ENCODE data around the gene SPINK4.

SPINK4 gene

DNA sequence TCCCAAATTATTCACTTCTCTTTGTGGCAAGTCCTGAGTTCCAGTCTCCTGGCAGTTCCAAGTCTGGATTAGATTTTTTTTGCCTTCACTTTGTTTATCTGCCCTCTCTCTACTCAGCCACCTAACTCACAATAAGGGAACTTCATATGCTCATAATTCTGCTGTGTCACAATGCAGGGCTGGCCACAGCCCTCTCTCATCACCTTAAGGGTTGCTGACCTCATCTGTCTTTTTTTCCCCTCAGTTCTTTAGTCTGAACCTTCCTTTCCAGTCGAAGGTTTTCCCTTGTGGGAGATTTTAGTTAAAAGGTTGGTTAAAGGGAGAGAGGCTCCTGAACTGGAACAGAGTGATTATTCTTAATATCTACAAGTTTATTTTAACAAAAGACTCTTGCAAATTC is 20.4 kb downstream of the SPINK4 start:
- no peak for DNase-seq

DNA sequence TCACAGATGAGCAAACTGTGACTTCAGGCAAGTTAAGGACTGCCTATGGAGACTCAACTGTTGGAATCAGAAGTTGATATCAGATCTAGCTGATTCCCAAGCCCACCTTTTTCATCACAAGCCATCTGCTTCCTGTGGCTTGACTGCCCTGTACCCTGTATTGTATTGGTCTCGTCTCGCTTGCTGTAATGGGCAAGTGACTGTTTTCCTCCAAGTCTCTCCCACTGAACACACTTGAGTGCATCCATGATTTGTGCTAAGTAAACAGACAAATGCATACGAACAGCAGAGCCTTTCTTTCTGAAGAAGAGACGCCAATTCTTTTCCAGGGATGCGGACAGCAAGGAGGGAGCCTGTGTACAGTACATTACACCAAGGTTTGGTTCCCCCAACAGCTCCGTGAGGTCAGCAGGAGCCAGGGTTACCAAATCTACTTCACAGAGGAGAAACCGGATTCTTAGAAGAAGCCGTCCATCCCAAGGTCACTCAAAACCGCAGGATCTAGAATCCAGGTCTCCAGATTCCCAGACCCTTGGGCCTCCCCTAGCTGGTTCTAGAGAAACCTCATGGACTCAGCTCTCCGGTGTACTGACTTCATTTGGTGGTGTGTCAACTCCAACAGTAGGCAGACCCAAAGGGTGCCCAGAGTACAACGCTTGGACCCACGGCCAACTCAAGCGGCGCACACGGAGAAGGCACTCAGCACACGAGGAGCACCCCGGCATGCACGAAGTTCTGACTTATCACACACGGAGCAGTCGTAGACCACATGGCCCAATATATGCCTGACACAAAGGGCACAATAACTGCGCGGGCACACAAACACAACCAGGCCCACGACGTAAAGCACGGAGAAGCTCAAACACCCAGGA is 23.4 kb downstream of the SPINK4 start:
- DNase-seq = peak in 2 of 3 donors; percentile 36 to 40

DNA sequence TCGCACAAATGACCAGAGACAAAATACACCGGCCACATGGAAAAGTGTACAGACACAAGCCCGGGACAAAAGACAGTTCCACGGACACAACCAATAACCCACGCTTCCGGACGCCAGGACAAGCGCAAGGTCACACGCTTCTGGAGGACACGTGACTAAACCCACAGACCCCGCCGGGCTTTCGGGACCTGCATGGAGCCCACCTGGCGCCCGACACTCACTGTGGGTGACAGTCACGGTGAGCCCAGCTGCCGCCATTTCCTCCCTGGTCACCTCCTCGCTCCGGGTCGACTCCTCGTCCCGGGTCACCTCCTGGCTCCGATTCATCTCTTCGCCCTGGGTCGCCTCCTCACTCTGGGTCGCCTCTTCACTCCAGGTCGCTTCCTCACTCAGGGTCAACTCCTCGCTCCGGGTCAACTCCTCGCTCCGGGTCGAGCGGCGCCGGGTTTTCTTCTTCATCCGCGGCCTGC is 24.1 kb downstream of the SPINK4 start:
- DNase-seq = peak; percentile 52 to 66 (median 57)

DNA sequence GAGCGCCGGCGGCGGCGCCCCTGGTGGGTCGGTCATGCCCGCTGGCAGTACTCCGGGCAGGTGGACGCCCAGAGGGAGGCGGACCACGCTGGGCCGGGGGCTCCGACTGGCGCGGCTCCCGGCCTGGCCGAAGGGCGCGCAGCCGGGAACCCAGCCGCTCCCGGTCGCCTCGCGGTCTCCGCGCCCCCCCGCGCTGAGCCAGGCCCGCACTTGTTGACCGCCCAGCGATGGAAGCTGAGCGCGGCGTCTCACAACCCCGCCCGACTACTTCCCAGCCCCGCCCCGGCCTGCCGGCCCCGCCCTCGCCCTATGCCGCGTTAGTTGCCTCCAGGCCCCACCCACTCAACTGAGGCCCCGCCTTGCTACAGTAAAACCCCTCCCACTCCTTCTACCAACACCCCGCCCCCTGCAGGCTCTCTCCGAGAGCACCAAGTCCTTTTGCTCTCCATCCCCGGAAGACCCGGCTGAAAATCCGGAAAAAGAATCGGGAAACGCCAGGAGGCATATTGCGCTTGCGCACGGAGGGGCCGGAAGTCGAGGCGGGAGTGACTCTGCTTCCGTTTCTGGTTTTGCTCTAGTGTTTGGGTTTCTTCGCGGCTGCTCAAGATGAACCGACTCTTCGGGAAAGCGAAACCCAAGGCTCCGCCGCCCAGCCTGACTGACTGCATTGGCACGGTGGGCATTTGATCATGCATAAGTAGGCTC is 24.7 kb downstream of the SPINK4 start, which contains the start of the genes BAG1 and CHMP5:
Gene BAG1, minus strand, starts transcription at position 236 of the 705 bp plus-strand sequence.
Gene CHMP5, plus strand, starts transcription at position 577 of the 705 bp plus-strand sequence. Its CDS starts 30 bp downstream, at position 607.
- DNase-seq = peak; percentile 100

DNA sequence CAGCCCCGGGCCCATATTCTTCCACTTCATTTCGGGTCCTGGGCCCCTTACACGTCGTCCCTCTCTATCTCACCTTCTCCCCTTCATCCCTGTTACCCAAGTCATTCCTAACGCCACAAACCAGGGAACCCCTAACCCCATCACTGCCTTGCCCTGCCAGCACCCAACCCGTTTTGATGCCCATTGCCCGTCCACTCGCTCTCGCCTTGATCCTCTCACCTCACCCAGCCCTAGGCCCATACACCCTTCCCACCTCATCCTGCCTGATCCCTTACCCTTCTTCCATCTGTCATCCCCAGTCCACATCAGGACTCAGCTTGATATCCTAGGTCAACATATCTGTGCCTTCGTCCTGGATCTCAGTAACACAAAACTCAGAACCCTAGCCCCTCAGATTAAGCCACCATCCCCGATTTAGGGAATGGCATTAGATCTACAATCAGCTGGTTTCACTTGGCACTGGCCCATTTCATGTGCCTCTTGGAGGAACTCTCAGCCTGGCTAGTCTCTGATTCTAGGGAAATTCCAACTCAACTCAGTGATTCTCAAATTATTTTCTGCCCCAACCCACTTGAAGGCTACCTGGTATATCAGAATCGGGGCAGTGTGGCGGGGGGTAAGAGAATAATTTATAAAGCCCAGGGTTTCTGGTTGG is 25.4 kb downstream of the SPINK4 start:
- peak; percentile 74 to 86 (median 79) for DNase-seq

DNA sequence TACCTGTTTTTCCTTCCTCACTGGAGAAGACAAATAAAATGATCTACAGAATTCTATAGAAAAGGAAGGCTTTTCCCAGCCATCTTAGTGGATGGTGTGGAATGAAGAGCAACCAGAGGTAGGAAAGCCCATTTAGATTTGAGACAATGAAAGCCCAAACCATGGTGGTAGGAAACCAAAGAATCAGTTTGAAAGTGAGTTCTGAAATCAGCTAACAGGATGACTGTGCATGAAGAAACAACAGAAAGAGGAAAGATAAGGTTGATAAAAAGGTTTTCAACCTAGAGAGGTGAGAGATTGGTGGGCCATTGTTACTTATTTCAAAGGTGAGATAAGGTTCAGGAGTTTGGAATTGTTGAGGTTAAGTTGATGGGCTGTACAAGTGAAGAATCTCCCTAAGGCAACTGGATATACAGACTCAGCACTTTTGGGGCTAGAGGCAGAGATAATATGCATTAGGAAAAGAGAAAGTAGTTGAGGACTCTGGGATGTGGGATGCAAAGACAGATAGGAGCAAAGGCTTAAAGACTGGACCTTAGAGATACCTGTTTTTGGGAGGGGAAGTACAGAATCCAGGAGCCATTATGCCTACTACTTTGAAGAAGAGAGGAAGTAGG is 27.3 kb downstream of the SPINK4 start:
- DNase-seq = no peak

DNA sequence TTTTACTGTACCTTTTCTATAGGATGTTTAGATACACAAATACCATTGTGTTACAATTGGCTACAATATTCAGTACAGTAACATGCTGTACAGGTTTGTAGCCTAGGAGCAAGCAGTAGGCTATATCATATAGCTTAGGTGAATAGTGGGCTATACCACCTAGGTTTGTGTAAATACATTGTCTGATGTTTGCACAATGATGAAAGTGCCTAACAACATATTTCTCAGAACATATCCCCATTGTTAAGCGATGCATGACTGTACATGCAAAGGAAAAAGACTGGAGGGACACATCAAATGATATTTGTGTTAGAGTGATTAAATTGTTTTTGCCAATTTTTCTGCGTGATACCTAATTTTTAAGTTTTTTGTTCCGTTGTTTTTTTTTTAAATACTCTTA is 30.2 kb downstream of the SPINK4 start:
- no peak for DNase-seq

DNA sequence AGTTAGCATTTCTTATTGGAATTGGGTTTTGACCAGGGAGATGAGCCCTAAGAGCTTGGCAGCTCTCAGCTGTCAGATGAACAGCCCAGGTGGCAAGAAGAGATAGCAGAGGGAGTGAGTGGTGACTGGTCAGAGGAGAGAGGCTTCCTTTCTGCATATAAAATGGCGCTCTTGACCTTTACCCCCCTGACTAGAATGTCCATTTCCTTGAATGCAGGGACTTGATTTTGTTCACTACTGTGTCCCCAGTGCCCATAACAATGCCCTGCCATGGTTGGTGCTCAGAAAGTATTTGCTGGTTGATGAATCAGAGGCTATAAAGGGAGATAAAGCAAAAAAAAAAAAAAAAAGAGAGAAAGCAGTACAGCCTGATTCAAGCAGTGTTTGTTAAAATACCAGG is 32.1 kb downstream of the SPINK4 start:
- DNase-seq = no peak

DNA sequence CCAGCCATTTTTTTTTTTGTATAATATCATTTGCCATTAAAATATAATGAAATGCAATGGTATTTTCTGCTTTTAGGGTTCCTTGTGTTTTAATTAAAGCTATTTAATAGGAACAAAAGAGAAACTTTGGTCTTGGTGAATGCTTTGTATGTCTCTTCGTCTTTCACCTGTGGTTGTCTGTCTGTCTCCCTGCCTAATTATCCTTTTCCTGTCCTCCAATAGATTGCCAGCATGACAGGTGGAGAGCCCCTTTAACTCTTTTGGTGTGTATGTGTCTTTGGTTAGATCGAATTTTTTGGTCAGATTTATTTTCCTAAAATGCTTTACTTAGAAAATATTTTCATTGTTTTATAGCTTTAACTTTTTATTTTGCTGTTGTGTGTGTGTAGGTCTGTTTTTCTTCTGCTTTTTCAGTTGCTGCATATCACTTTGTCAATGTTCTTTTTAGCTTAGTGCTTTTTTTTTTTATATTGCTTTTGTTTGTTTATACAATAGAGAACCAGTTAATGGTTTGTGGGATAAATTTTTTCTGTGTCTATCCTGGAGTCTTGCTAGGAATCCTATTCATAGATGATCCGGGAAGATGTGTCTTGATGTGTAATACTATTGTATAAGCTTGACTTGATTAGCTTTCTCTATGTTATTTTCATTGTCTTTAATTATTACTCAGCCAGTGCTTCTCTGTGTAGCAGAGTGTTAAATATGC is 33.5 kb downstream of the SPINK4 start:
- no peak for DNase-seq

DNA sequence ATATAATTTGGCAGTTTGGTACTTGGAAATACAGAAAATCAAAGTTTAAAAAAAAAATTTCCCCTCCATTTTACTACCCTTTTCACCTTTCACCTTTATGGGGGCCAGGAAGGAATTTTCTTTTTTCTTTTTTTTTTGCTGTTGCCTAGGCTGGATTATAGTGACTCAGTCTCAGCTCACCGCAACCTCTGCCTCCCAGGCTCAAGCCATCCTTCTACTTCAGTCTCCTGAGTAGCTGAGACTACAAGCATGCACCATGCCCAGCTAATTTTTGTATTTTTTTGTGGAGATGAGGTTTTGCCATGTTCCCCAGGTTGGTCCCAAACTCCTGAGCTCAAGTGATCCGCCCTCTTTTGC is 34.0 kb downstream of the SPINK4 start:
- DNase-seq = no peak

DNA sequence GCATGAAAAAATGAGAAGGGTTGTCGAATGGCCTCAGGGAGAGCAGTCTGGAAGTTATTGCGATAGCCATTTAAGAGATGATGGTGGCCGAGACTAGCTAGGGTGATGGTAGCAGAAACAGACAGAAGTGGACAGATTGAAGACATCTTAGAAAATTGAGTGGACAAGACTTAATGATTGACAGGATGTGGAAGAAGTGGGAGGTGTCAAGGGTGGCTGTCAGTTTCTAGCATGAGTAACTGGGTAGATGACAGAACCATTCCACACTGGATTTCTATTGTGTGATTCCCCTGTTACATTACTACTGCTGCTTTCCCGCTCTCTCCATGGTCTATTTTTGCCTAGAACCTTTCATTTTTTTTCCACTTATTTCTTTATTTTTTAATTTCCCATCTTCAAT is 37.5 kb downstream of the SPINK4 start:
- DNase-seq = no peak

DNA sequence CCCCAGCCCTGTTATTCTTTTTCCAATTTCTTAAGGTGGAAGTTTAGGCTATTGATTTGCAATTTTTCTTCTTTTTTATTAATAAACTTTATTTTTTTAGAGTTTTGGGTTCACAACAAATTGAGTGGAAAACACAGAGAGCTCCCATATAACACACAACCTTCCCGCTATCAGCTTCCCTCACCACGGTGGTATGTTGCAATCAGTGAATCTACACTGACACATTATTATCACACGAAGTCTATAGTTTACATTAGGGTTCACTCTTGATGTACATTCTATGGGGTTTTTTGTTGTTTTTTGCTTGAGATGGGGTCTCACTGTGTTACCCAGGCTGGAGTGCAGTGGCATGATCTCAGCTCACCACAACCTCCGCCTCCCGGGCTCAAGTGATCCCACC is 45.5 kb downstream of the SPINK4 start:
- DNase-seq = peak; percentile 12 to 34 (median 26)

DNA sequence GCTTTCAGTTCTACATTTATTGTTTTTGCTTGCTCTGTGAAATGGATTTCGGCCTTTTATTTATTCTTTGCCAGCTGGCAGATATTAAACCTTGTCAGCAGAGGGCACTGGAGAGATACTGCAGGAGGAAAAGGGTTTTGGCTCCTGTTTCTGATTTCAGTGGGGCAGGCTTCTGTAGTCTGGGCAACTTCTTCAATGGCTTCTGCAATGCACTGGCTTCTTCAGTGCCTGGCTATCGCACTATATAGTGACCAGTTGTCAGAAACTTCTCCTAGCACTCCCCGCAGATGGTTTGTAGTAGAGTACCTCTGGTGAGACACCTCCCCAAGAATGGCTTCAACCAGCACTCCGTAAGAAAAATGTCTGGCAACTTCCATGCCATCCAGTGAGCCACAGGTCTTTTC is 47.1 kb downstream of the SPINK4 start:
- peak; percentile 75 to 81 (median 79) for DNase-seq

DNA sequence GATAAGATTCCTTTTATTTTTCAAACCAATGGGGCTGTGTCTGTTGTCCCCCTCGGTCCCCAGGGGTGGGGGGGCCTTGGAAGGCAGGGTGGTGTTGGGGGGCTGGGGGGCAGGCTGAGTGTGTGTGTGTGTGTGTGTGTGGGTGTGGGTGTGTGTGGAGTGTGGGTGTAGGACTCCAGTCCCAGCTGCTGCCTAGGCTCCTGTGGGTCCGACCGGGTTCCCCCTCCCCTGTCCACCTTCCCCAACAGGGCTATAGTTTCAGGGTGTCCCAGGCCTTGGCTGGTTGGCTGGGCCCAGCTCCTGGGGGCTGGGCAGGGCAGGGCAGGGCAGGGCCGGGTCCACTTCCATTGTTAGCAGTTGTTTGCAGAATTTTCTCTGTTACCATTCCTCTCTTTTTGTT is 48.3 kb downstream of the SPINK4 start:
- DNase-seq = no peak

DNA sequence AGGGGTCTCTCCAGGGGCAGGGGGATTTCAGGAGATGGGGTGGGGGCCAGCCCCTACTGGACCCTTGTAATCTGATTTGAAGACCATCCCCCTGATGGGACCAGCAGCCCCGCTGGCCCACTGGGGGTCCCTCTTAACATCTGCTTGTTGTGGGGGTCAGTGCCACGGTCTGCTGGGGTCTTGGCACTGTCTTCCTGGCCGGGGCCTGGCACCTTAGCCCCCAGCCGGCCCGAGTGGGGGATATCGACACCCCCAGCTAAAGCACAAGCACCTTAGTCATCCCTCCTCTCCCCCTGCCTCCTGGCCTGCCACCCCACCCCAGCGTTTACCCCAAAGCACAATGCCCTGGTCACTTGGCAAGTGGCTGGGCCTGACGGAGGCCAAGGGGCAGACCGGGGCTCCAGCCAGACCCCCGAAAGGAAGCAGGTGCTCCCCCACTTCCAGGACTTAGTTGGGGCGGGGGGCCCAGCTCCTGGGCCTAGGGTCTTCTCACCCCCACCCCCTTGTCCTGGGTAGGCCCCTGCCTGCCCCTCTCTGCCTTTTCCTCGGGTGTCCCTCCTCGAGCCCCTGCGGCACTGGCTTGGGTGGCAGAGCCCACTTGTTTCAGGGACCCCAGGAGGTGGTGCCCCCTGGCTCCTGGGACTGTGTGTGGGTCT is 49.0 kb downstream of the SPINK4 start:
- DNase-seq = no peak

DNA sequence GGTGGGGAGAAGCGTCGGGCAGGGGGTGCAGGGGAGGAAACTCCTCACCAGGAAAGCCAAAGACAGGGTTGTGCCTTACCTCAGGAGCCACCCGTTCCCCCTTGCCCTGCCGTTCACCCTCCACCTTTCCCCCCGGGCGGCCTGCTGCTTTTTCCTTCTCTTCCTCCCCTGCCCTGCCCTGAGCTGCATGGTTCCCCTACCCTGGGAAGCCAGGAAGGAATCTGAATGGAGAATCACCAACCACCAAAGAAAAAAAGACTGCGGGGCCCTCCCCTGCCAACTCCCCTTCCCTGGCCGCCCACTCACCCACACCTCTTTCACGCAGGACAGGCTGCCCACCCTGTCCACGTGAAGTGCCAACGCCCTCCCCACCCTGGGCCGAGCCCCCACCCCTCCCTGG is 49.5 kb downstream of the SPINK4 start:
- DNase-seq = peak in 2 of 3 donors; percentile 22 to 40

DNA sequence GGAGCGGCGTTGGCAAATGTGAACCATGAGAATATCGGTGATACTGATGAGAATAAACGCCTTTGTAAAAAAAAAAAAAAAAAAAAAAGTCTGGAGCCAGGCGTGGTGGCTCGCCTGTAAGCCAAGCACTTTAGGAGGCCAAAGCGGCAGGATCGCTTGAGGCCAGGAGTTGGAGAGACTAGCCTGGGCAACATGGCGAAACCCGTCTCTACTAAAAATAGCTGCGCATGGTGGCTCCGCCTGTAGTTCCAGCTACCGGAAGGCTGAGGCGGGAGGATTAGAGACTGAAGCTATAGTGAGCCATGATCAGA is 49.9 kb downstream of the SPINK4 start:
- no peak for DNase-seq

DNA sequence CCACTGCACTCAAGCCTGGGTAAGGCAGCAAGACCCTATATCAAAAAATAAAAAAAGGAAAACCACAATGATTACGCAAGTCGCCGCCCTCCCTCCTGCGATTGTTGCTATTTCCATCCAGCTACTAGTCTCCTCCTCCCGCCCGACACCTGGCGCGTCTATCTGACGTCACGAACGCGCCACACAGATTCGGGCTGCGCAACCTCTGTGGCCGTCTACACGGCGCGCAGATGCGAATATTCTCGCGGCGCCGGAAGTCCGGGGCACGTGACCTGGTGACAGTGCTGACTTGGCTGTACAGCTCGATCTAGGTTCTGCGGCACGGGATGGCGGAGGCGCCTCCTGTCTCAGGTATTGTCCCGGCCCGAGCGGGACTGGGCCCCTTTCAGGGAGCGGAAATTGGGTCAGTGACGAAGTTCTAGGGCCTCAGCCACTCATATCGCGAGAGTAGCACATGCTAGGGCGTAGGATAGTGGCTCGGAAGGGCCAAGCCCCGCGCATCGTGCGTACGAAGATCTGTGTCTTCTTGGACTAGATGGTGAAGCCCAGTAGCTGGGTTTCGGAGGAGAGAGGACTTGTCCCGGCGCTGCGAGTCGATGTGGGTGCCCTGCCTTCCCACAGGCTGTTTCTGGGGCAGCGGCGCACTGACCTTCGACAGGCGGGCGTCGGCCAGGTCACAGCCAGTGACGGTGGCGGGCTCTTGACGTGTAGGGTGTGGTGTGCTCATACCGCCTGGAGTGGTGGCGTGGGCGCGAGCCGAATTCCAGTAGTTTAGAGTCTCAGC is 50.5 kb downstream of the SPINK4 start, which contains the start of gene NFX1:
Gene NFX1, plus strand, starts transcription at position 270 of the 784 bp plus-strand sequence. Its CDS starts 57 bp downstream, at position 327.
- peak; percentile 98 to 99 (median 99) for DNase-seq

DNA sequence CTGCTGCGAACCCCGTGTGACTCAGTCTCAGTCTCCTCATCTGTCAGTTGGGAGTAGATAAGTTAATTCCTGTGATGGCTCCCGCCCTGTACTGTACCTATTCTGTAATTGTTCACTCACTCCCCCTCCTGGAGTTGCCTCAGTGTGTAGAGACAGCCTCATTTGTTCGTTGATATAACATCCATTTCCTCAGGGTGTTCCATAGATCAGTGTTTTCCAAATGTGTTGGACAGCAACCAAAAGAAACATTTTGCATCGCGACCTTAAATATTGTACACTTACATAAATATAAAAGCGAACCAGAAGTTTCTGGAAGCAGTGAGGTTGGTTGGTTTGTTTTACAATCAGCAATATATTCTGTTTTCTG is 51.0 kb downstream of the SPINK4 start:
- DNase-seq = no peak

DNA sequence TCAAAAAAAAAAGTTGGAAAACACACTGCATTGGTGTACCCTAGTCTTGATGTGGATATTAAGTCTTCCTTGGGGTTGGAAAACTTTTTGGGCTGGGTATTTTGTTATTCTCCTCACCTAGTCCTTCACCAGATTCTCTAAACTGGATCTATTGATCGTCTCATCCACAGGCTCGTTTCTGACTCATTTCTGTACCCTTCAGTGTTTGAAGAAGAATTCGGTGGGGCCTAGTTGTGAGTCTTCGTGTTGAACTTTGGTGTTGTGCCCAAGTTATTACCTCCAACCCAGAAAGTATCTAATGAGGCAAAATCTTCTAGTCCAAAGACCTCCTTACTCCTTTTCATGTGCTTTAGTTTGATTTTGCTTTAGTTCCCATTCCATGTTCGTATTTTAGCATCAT is 51.9 kb downstream of the SPINK4 start:
- DNase-seq = no peak

DNA sequence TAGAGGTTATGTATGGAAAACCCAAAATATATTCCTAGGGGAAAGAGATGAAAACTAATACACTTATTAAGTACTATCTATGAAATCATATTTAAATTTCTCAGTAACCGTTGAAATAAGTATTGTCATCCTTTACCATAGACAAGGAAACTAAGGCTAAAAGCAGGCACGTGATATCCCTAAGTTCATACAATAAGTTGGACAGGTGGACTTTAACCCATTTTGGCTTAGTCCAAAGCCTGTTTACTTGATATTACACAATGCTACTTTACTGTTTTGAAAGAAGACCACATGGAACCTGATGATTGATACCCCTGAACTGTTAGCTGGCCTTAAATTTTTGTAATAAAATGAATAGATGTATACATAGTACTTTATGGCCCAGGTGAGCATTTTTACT is 53.8 kb downstream of the SPINK4 start:
- no peak for DNase-seq
